Keratinocyte (primary cell): ENCODE data around the gene PRCP. TPM values are rescaled to one million over a fixed set of nuclear protein-coding genes. Genes with fewer than 3 reads are reported as not detected.

ENCODE experiments used
- DNase-seq: peaks from one replicate; pipeline ENCODE4 v3.0.0-alpha.2; 2011; ENCODE audit warnings: low read depth, missing footprints, low spot score
- FAIRE-seq: peaks from 2 replicates; lab custom pipeline; 2011; peaks lifted over from hg19 to GRCh38; lab: Jason Lieb, UNC
- H2AFZ ChIP-seq: 2 replicates; pipeline ENCODE4 v1.6.0; 2012; ENCODE audit warnings: low read length, control low read depth, inconsistent platforms; ENCODE audit not compliant: control insufficient read depth
- H3K27ac ChIP-seq: 2 replicates; pipeline ENCODE4 v1.5.1; 2011; ENCODE audit warnings: low read length; ENCODE audit not compliant: control insufficient read depth, insufficient read depth
- H3K27me3 ChIP-seq: 3 replicates; pipeline ENCODE4 v1.6.0; 2011; ENCODE audit warnings: low read length; ENCODE audit not compliant: control insufficient read depth, insufficient read depth; ENCODE audit errors: extremely low read depth
- H3K36me3 ChIP-seq, 2 experiments: 2 replicates in 1 of 2; 3 replicates in 1 of 2; pipeline ENCODE4 v1.5.1; 2011; ENCODE audit warnings: low read length in 2 of 2, mild to moderate bottlenecking in 1 of 2; ENCODE audit not compliant: control insufficient read depth in 2 of 2, insufficient read depth in 2 of 2; ENCODE audit errors: extremely low read depth in 1 of 2
- H3K4me1 ChIP-seq: 3 replicates; pipeline ENCODE4 v1.5.1; 2011; ENCODE audit warnings: low read length; ENCODE audit not compliant: control insufficient read depth, insufficient read depth; ENCODE audit errors: extremely low read depth
- H3K4me2 ChIP-seq: 3 replicates; pipeline ENCODE4 v1.6.0; 2011; ENCODE audit warnings: low read depth, low read length; ENCODE audit not compliant: control insufficient read depth, insufficient read depth; ENCODE audit errors: extremely low read depth
- H3K4me3 ChIP-seq, 3 experiments: fragments of 200-600 bp in 1 of 3; sonication (generic) in 1 of 3; 2 replicates in 2 of 3; 3 replicates in 1 of 3; pipeline ENCODE4 v1.5.1; 2011 to 2016; ENCODE audit warnings: low read length in 3 of 3, mild to moderate bottlenecking in 3 of 3, control low read depth in 2 of 3, inconsistent platforms in 1 of 3, low read depth in 1 of 3, mixed read lengths in 1 of 3, mixed run types in 1 of 3, moderate library complexity in 1 of 3; ENCODE audit not compliant: control insufficient read depth in 2 of 3, insufficient read depth in 2 of 3; ENCODE audit errors: extremely low read depth in 1 of 3
- H3K79me2 ChIP-seq: 2 replicates; pipeline ENCODE4 v1.6.0; 2012; ENCODE audit warnings: low read length; ENCODE audit not compliant: control insufficient read depth, insufficient read depth
- H3K9ac ChIP-seq: 3 replicates; pipeline ENCODE4 v1.6.0; 2011; ENCODE audit warnings: low read length; ENCODE audit not compliant: control insufficient read depth, insufficient read depth; ENCODE audit errors: extremely low read depth
- H3K9me1 ChIP-seq: 3 replicates; pipeline ENCODE4 v1.6.0; 2011; ENCODE audit warnings: low read length; ENCODE audit not compliant: control insufficient read depth, insufficient read depth; ENCODE audit errors: extremely low read depth
- H3K9me3 ChIP-seq: 2 replicates; pipeline ENCODE4 v1.5.1; 2012; ENCODE audit warnings: low read depth, low read length; ENCODE audit not compliant: control insufficient read depth
- H4K20me1 ChIP-seq: 3 replicates; pipeline ENCODE4 v1.6.0; 2011; ENCODE audit warnings: low read length; ENCODE audit not compliant: control insufficient read depth, insufficient read depth; ENCODE audit errors: extremely low read depth
- CTCF ChIP-seq, 3 experiments: IDR thresholded peaks in 1 of 3; conservative IDR thresholded peaks in 1 of 3; optimal IDR thresholded peaks in 1 of 3; 2 replicates in 2 of 3; 3 replicates in 1 of 3; pipeline versions ENCODE3 to v1.5.1; 2011; ENCODE audit warnings: low read length in 3 of 3, mild to moderate bottlenecking in 3 of 3, moderate library complexity in 2 of 3, control low read depth in 1 of 3, inconsistent platforms in 1 of 3; ENCODE audit not compliant: insufficient read depth in 2 of 3; ENCODE audit errors: extremely low read depth in 1 of 3
- EZH2 ChIP-seq: IDR thresholded peaks from one replicate; pipeline ENCODE4 v1.6.1; 2012; ENCODE audit warnings: inconsistent platforms, mild to moderate bottlenecking, low read length, moderate library complexity
- dilution Hi-C: fragments of 300-500 bp; cut with MboI; formaldehyde crosslinking; loops from one replicate; pipeline ENCODE4 v1.7.0; 2020; ENCODE audit warnings: low sequenced_read_pairs; ENCODE audit not compliant: extremely low pct_ligation_motif_present
- polyA plus RNA-seq, 5 experiments: library from polyadenylated mRNA; depleted of rRNA in 3 of 5; stranded (reverse) in 3 of 5; stranded (forward) in 1 of 5; unstranded in 1 of 5; fragments of >200 nt; gene quantifications; 1 replicate in 1 of 5; 2 replicates in 3 of 5; 3 replicates in 1 of 5; pipeline versions ENCODE4 v1.2.1 to v1.2.3, GENCODE V29; 2011 to 2012; ENCODE audit warnings: missing spikeins in 2 of 5, low read depth in 1 of 5, low replicate concordance in 1 of 5

The PRCP gene
- polyA plus RNA-seq, 1 donor (not counting 4 experiments of a cell fraction or from before 2014, with no cell fraction given), result 43.5 TPM

GRCh38 chr11:82899957-82900276, 313 bp downstream of the PRCP start:
- FAIRE-seq, result no peak
- dilution Hi-C loops, result no loop called here

DNA sequence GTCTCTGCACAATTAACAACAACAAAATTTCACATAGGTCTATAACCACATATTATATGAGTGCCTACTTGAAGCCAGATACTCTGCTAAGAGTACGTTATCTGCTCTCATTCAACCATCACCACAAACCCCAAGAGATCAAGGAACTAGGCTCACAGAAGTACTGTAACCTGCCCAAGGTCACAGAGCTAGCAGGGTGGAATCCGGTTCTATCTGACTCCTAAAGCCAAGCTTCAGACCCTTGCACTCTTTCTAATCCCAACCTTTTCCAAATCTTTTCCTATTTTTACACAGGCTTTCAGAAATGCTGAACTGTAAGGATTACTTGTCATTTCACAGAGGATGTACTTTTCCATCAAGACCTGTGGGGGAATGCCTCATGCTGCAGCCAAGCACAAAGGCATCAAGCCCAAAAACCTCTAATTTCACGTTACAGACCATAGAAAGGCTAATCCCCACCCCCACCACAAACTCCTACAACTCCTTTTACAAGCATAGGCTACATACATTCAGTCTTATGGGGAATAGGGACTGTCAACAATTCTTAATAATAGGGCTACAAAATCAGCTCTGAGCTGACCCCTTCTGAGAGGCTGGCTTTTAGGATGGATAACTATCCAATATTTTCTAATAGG, 927 bp downstream of the PRCP start:
- H4K20me1 ChIP-seq, result no peaks in the 10 kb centered on the region
- H3K9ac ChIP-seq, result peak overlapping the region; percentile 75
- TF ChIP-seq CTCF (optimal IDR thresholded peaks at IDR 0.05 in 1 of 3, IDR thresholded peaks at IDR 0.05 in 1 of 3, conservative IDR thresholded peaks at IDR 0.05 in 1 of 3; ENCODE audit: extremely low read depth in 1 of 3, insufficient read depth in 2 of 3, low read length in 3 of 3) (no peak), EZH2 (no peak)
- peak overlapping the region; percentile 92 for H3K4me2 ChIP-seq
- no peaks in the 10 kb centered on the region for H3K9me3 ChIP-seq
- no peaks in the 10 kb centered on the region for H3K36me3 ChIP-seq
- dilution Hi-C loops, result no loop called here
- H3K4me1 ChIP-seq, result peaks cover 23% of the 10 kb centered on the region
- H3K4me3 ChIP-seq, result peak overlapping the region in 2 of 3 experiments; percentile 89 to 91
- H2AFZ ChIP-seq, result peak overlapping the region; percentile 98
- H3K27ac ChIP-seq, result no peak overlapping the region
- no peak for DNase-seq
- peaks cover 15% of the 10 kb centered on the region for H3K79me2 ChIP-seq
- no peaks in the 10 kb centered on the region for H3K27me3 ChIP-seq
- H3K9me1 ChIP-seq, result no peaks in the 10 kb centered on the region
- FAIRE-seq, result no peak

More at GRCh38 chr11:82899957-82900276, 313 bp downstream of the PRCP start:
- peaks cover 20% of the 10 kb centered on the region for H3K79me2 ChIP-seq
- TF ChIP-seq EZH2 (no peak), CTCF (optimal IDR thresholded peaks at IDR 0.05 in 1 of 3, IDR thresholded peaks at IDR 0.05 in 1 of 3, conservative IDR thresholded peaks at IDR 0.05 in 1 of 3; ENCODE audit: extremely low read depth in 1 of 3, insufficient read depth in 2 of 3, low read length in 3 of 3) (no peak)
- no peaks in the 10 kb centered on the region for H4K20me1 ChIP-seq
- H3K9me3 ChIP-seq, result no peaks in the 10 kb centered on the region
- peak overlapping the region; percentile 75 for H3K9ac ChIP-seq
- peak overlapping the region; percentile 98 for H2AFZ ChIP-seq
- no peaks in the 10 kb centered on the region for H3K36me3 ChIP-seq
- H3K4me1 ChIP-seq, result peaks cover 26% of the 10 kb centered on the region
- peak overlapping the region; percentile 53 to 91 (median 89) for H3K4me3 ChIP-seq
- H3K4me2 ChIP-seq, result peak overlapping the region; percentile 92
- DNase-seq, result no peak
- H3K27me3 ChIP-seq, result no peaks in the 10 kb centered on the region
- peak overlapping the region; percentile 81 for H3K27ac ChIP-seq
- H3K9me1 ChIP-seq, result no peaks in the 10 kb centered on the region
